ENCODE measurements around the gene AKAP8L. TPM values are rescaled to one million over a fixed set of nuclear protein-coding genes. Genes with fewer than 3 reads are reported as not detected.
A peak's percentile ranks its signal among the peaks of the same experiment; 100 is the strongest.

AKAP8L gene
- total RNA-seq, 1 experiment from 2014 or later, result 231 TPM

GRCh38 chr19:15432018-15432494 is 13.3 kb upstream of the AKAP8L start (continued):
- TF ChIP-seq ZNF423 (CRISPR knock-in tag; IDR thresholded peaks at IDR 0.05) (no peak), ERG (CRISPR knock-in tag; IDR thresholded peaks at IDR 0.05) (no peak), EMX1 (CRISPR knock-in tag; IDR thresholded peaks at IDR 0.05) (no peak), IRF2 (CRISPR knock-in tag; IDR thresholded peaks at IDR 0.05; ENCODE audit: borderline replicate concordance, low read depth) (no peak)

GRCh38 chr19:15431396-15432017 is 12.7 kb upstream of the AKAP8L start:
- H3K27me3 Mint-ChIP-seq (ENCODE audit: low read depth), result no peaks in the 10 kb centered on the region; the same call in 1 of the 2 replicates
- no peak for TF ChIP-seq TCF7 (CRISPR knock-in tag; IDR thresholded peaks at IDR 0.05; ENCODE audit: low read depth)
- TF ChIP-seq CBFB (CRISPR knock-in tag; IDR thresholded peaks at IDR 0.05; ENCODE audit: low read depth), result no peak
- no peak for TF ChIP-seq ZNF121 (CRISPR knock-in tag; IDR thresholded peaks at IDR 0.05)
- no peak for TF ChIP-seq ZNF512 (CRISPR knock-in tag; IDR thresholded peaks at IDR 0.05; ENCODE audit: borderline replicate concordance)
- TF ChIP-seq NR1H2 (CRISPR knock-in tag; IDR thresholded peaks at IDR 0.05), result no peak
- peaks cover 9% of the 10 kb centered on the region for H3K36me3 Mint-ChIP-seq
- ChIA-PET POLR2A (interaction anchor here (1.2 kb wide), 1 partner anchor 13 kb away, joined by 3 read pairs; the partner anchor contains the start of gene AKAP8L), CTCF (no interaction called here)
- ATAC-seq (no peak), DNase-seq (ENCODE audit: low spot score) (no peak)
- H3K9me3 Mint-ChIP-seq, result no peaks in the 10 kb centered on the region
- H3K4me3 Mint-ChIP-seq, result peak overlapping the region; percentile 93
- peak overlapping the region; percentile 50 for H3K27ac Mint-ChIP-seq
- peaks cover 19% of the 10 kb centered on the region for H3K4me1 Mint-ChIP-seq

GRCh38 chr19:15430526-15431120 is 11.8 kb upstream of the AKAP8L start:
- DNase-seq (ENCODE audit: low spot score), result no peak
- CTCF ChIA-PET, result interaction anchor here (2.6 kb wide), 1 partner anchor 11 kb away, joined by 14 read pairs; the partner anchor contains the start of gene AKAP8L
- no peaks in the 10 kb centered on the region for H3K9me3 Mint-ChIP-seq
- peaks cover 16% of the 10 kb centered on the region for H3K36me3 Mint-ChIP-seq
- POLR2A ChIA-PET, result interaction anchor here (1.2 kb wide), 1 partner anchor 12 kb away, joined by 3 read pairs; the partner anchor contains the start of gene AKAP8L
- peak overlapping the region; percentile 15 for H3K27ac Mint-ChIP-seq
- H3K27me3 Mint-ChIP-seq (ENCODE audit: low read depth), result no peaks in the 10 kb centered on the region; the same call in 1 of the 2 replicates
- H3K4me1 Mint-ChIP-seq, result peaks cover 17% of the 10 kb centered on the region
- no peak for ATAC-seq
- TF ChIP-seq NR3C1 (CRISPR knock-in tag; conservative IDR thresholded peaks at IDR 0.05; ENCODE audit: low read depth) (no peak), SP1 (CRISPR knock-in tag; conservative IDR thresholded peaks at IDR 0.05) (no peak), ZNF396 (CRISPR knock-in tag; IDR thresholded peaks at IDR 0.05; ENCODE audit: borderline replicate concordance) (no peak), ZNF232 (CRISPR knock-in tag; IDR thresholded peaks at IDR 0.05) (no peak), E2F1 (CRISPR knock-in tag; IDR thresholded peaks at IDR 0.05) (no peak), MYBL2 (CRISPR knock-in tag; IDR thresholded peaks at IDR 0.05) (no peak), OVOL2 (CRISPR knock-in tag; IDR thresholded peaks at IDR 0.05; ENCODE audit: borderline replicate concordance) (no peak), ATF2 (CRISPR knock-in tag; IDR thresholded peaks at IDR 0.05; ENCODE audit: borderline replicate concordance, low read depth) (no peak), NFE2L1 (CRISPR knock-in tag; IDR thresholded peaks at IDR 0.05) (no peak), MAX (CRISPR knock-in tag; IDR thresholded peaks at IDR 0.05) (no peak), MXD4 (CRISPR knock-in tag; IDR thresholded peaks at IDR 0.05; ENCODE audit: borderline replicate concordance) (no peak), ZNF416 (CRISPR knock-in tag; IDR thresholded peaks at IDR 0.05) (no peak)
- H3K4me3 Mint-ChIP-seq, result peak overlapping the region; percentile 93
